HG03025 (cell line): ENCODE results near the gene ADAMTSL2.

Source experiments
- ATAC-seq: cut with Tn5 transposase; IDR thresholded peaks from one replicate; pipeline ENCODE4 v1.9.1; 2021; ENCODE audit warnings: mild to moderate bottlenecking, moderate library complexity; ENCODE audit not compliant: unreplicated experiment, low FRiP score

The ADAMTSL2 gene

GRCh38 chr9:133583586-133583985 lies 49.1 kb downstream of the ADAMTSL2 start:
- no peak for ATAC-seq

- no peak for ATAC-seq
Observed at GRCh38 chr9:133584167-133584558, 49.7 kb downstream of the ADAMTSL2 start.

GRCh38 chr9:133584559-133585476 lies 50.3 kb downstream of the ADAMTSL2 start:
- no peak for ATAC-seq

GRCh38 chr9:133585481-133586351 lies 51.2 kb downstream of the ADAMTSL2 start:
- no peak for ATAC-seq

GRCh38 chr9:133587051-133587450 lies 52.5 kb downstream of the ADAMTSL2 start:
- no peak for ATAC-seq

GRCh38 chr9:133587466-133587865 lies 53.0 kb downstream of the ADAMTSL2 start:
- no peak for ATAC-seq

- ATAC-seq = no peak
Observed at GRCh38 chr9:133589454-133590227, 55.1 kb downstream of the ADAMTSL2 start.

GRCh38 chr9:133590231-133590855 lies 55.8 kb downstream of the ADAMTSL2 start:
- ATAC-seq = no peak

GRCh38 chr9:133591116-133591910 lies 56.8 kb downstream of the ADAMTSL2 start:
- ATAC-seq = no peak

GRCh38 chr9:133591985-133592384 lies 57.5 kb downstream of the ADAMTSL2 start:
- no peak for ATAC-seq

- no peak for ATAC-seq
Observed at GRCh38 chr9:133592731-133593409, 58.4 kb downstream of the ADAMTSL2 start.

- no peak for ATAC-seq
Observed at GRCh38 chr9:133593587-133594253, 59.2 kb downstream of the ADAMTSL2 start.

GRCh38 chr9:133594310-133594709 lies 59.8 kb downstream of the ADAMTSL2 start:
- no peak for ATAC-seq

- ATAC-seq = no peak
Observed at GRCh38 chr9:133595910-133596309, 61.4 kb downstream of the ADAMTSL2 start.

- ATAC-seq = no peak
Observed at GRCh38 chr9:133597316-133597957, 62.9 kb downstream of the ADAMTSL2 start.

- no peak for ATAC-seq
Observed at GRCh38 chr9:133598978-133599377, 64.5 kb downstream of the ADAMTSL2 start.

GRCh38 chr9:133599470-133600173 lies 65.1 kb downstream of the ADAMTSL2 start:
- no peak for ATAC-seq
